GM23338 (cell line): ENCODE measurements around the gene WIPI1. TPM values are rescaled to one million over a fixed set of nuclear protein-coding genes. Genes with fewer than 3 reads are reported as not detected.

Experiments
- ATAC-seq: fragments of 200-7000 bp; cut with Tn5 transposase; 3 replicates; pipeline ENCODE4 v1.9.1; 2020
- DNase-seq: peaks from one replicate; pipeline ENCODE4 v3.0.0-alpha.2; 2015; ENCODE audit warnings: low spot score
- H2AFZ ChIP-seq: fragments of 200-600 bp; sonication (generic); 2 replicates; pipeline ENCODE4 v1.8.0; 2016; ENCODE audit warnings: antibody characterized with exemption, mild to moderate bottlenecking, moderate library complexity
- H3F3A ChIP-seq: fragments of 200-600 bp; sonication (generic); replicated peaks from 2 replicates; pipeline ENCODE4 v1.8.0; 2017; ENCODE audit warnings: antibody characterized with exemption, mixed run types, low read depth
- H3K27ac ChIP-seq: fragments of 200-600 bp; sonication (generic); 2 replicates; pipeline ENCODE4 v1.6.1; 2016; ENCODE audit warnings: low read depth
- H3K27me3 ChIP-seq: fragments of 200-600 bp; sonication (generic); 2 replicates; pipeline ENCODE4 v1.8.0; 2016; ENCODE audit warnings: mild to moderate bottlenecking, mixed run types, moderate library complexity; ENCODE audit not compliant: insufficient read depth
- H3K36me3 ChIP-seq: fragments of 200-600 bp; sonication (generic); 2 replicates; pipeline ENCODE4 v1.8.0; 2016; ENCODE audit warnings: mild to moderate bottlenecking; ENCODE audit not compliant: insufficient read depth
- H3K4me1 ChIP-seq: fragments of 200-600 bp; sonication (generic); 2 replicates; pipeline ENCODE4 v1.8.0; 2016; ENCODE audit warnings: mild to moderate bottlenecking, moderate library complexity; ENCODE audit not compliant: insufficient read depth
- H3K4me2 ChIP-seq: fragments of 200-600 bp; sonication (generic); 2 replicates; pipeline ENCODE4 v1.7.1; 2017; ENCODE audit warnings: mixed run types
- H3K4me3 ChIP-seq: fragments of 200-600 bp; sonication (generic); 2 replicates; pipeline ENCODE4 v1.6.1; 2016; ENCODE audit warnings: mixed run types
- H3K79me2 ChIP-seq: fragments of 200-600 bp; sonication (generic); replicated peaks from 2 replicates; pipeline ENCODE4 v1.8.0; 2017; ENCODE audit warnings: mild to moderate bottlenecking; ENCODE audit not compliant: insufficient read depth
- H3K9me2 ChIP-seq: fragments of 200-600 bp; sonication (generic); 2 replicates; pipeline ENCODE4 v1.8.0; 2017; ENCODE audit not compliant: insufficient read depth
- H4K20me1 ChIP-seq: fragments of 200-600 bp; sonication (generic); replicated peaks from 2 replicates; pipeline ENCODE4 v1.8.0; 2017; ENCODE audit warnings: mild to moderate bottlenecking; ENCODE audit not compliant: insufficient read depth
- H3K27ac Mint-ChIP-seq: 2 replicates; pipeline ENCODE4 v1.8.0; 2020; ENCODE audit warnings: inconsistent platforms, mild to moderate bottlenecking, moderate library complexity, mixed read lengths
- H3K27me3 Mint-ChIP-seq: 3 replicates; pipeline ENCODE4 v1.8.0; 2022; ENCODE audit warnings: low read depth, mild to moderate bottlenecking, moderate library complexity, mixed read lengths, inconsistent platforms; ENCODE audit not compliant: insufficient read depth, poor library complexity
- H3K36me3 Mint-ChIP-seq: 3 replicates; pipeline ENCODE4 v1.8.0; 2021; ENCODE audit warnings: low read depth, mild to moderate bottlenecking, inconsistent platforms, moderate library complexity, mixed read lengths
- H3K4me1 Mint-ChIP-seq: 3 replicates; pipeline ENCODE4 v1.8.0; 2020; ENCODE audit warnings: mild to moderate bottlenecking, inconsistent platforms, mixed read lengths
- H3K4me3 Mint-ChIP-seq: 3 replicates; pipeline ENCODE4 v1.8.0; 2021; ENCODE audit warnings: moderate library complexity, mild to moderate bottlenecking, inconsistent platforms, mixed read lengths
- H3K9me3 Mint-ChIP-seq: 3 replicates; pipeline ENCODE4 v1.8.0; 2020; ENCODE audit warnings: moderate library complexity, mild to moderate bottlenecking, inconsistent platforms, mixed read lengths
- CREB1 ChIP-seq: fragments of 250-450 bp; sonication (Bioruptor Pico); IDR thresholded peaks from 2 replicates; pipeline ENCODE4 v1.5.0; 2020; ENCODE audit warnings: low read depth, mild to moderate bottlenecking, moderate library complexity
- EZH2phosphoT487 ChIP-seq: fragments of 200-600 bp; sonication (generic); IDR thresholded peaks from one replicate; pipeline ENCODE4 v1.8.1; 2018; ENCODE audit warnings: antibody characterized with exemption; ENCODE audit not compliant: unreplicated experiment
- JUNB ChIP-seq: IDR thresholded peaks from one replicate; pipeline ENCODE4 v1.6.1; 2016; ENCODE audit warnings: antibody characterized with exemption; ENCODE audit not compliant: unreplicated experiment
- NANOG ChIP-seq: IDR thresholded peaks from 2 replicates; pipeline ENCODE4 v1.6.1; 2016; ENCODE audit warnings: antibody characterized with exemption, borderline replicate concordance
- POLR2AphosphoS5 ChIP-seq: IDR thresholded peaks from 2 replicates; pipeline ENCODE4 v1.6.1; 2016; ENCODE audit warnings: antibody characterized with exemption, low read depth
- STAT1 ChIP-seq: IDR thresholded peaks from one replicate; pipeline ENCODE4 v1.6.1; 2016; ENCODE audit warnings: antibody characterized with exemption; ENCODE audit not compliant: unreplicated experiment
- ZNF114 ChIP-seq: fragments of 250-450 bp; sonication (Bioruptor Pico); IDR thresholded peaks from 2 replicates; pipeline ENCODE4 v1.5.0; 2020; ENCODE audit warnings: mild to moderate bottlenecking, moderate library complexity
- polyA plus RNA-seq: library from polyadenylated mRNA; unstranded; fragments of >200 nt; fragmentation: Nextera tagmentation; extraction: Ambion mirVana; gene quantifications from 2 replicates; pipeline ENCODE4 v1.2.1, GENCODE V29; 2016
- total RNA-seq: library from RNA; depleted of rRNA; stranded (reverse); fragments of >200 nt; shearing (Covaris generic); gene quantifications from 2 replicates; pipeline ENCODE4 v1.2.3, GENCODE V29; 2014
- TF ChIP-seq, protein P1 (sequence below): IDR thresholded peaks from 2 replicates; pipeline ENCODE4 v1.6.1; 2016; ENCODE audit warnings: antibody characterized with exemption

Gene WIPI1
- total and polyA plus RNA-seq, 2 experiments from 2014 or later: 24.1 to 29.3 TPM

DNA sequence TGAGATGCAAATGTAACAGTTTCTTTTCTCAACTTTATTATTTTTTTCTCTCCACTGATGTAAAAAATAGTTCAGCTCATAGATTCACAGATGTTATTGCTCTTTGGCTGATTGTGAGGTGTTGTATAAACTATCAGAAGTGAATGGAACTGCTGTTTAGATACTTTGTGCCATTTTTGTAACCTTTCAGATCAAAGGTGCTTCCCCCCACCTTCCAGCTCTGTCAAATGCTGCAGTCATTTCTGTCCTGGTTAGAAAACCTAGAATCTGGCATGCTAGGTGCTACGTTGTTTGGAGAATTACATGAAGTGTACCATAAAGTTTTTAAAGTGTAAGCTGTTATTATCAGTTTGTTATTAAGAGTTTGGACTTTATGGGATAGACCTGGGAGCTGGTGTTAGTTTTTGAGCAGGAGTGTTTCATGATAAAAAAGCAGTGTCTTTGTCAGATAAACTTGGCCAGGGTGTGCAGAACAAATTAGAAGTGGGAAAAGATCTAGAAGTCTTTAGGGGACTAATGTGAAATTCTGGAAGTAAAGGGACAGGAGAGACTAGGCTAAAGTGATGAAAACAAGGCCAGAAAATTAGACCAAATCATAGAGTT is 1.8 kb upstream of the WIPI1 start (continued):
- TF ChIP-seq, protein P1, sequence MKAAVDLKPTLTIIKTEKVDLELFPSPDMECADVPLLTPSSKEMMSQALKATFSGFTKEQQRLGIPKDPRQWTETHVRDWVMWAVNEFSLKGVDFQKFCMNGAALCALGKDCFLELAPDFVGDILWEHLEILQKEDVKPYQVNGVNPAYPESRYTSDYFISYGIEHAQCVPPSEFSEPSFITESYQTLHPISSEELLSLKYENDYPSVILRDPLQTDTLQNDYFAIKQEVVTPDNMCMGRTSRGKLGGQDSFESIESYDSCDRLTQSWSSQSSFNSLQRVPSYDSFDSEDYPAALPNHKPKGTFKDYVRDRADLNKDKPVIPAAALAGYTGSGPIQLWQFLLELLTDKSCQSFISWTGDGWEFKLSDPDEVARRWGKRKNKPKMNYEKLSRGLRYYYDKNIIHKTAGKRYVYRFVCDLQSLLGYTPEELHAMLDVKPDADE: no peak

DNA sequence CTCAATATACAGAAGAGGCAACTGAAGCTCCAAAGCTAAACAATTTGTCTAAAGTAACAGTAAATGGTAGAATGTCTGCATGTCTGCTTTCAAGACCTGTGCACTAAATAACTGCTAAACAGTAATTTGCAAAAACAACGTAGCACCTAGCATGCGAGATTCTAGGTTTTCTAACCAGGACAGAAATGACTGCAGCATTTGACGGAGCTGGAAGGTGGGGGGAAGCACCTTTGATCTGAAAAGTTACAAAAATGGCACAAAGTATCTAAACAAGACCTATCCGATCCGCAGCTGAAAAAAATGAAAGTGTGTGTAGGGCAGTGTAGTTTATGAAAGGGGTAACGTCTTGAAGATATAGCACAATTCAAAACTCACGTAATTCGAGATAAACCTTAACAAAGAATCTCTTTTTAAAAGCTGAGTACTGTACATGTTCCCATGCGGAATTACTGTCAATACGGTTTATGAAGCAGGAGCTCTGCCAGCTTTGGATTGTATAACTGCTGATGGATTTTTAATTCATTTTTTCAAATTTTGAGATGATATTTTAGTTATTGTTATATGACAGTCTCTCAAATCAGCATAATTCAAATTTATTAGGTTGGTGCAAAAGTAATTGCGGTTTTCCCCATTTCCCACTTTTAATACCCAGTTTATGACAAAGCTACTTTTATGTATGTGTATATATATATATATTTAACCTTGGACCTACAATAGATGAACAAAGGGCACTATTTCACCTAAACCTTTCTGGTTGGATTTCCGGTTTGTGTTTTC is 1.2 kb upstream of the WIPI1 start:
- no peaks in the 10 kb centered on the region for H3K36me3 ChIP-seq
- peaks cover 10% of the 10 kb centered on the region for H3K27me3 Mint-ChIP-seq
- H3K27ac Mint-ChIP-seq: no peak overlapping the region; the same call in 1 of the 2 replicates
- H3K4me3 ChIP-seq: peak overlapping the region; percentile 69
- H3K36me3 Mint-ChIP-seq: no peaks in the 10 kb centered on the region
- DNase-seq: no peak
- TF ChIP-seq ZNF114 (CRISPR knock-in tag): no peak
- no peak for TF ChIP-seq NANOG
- H2AFZ ChIP-seq: peak overlapping the region; percentile 86
- H3K27me3 ChIP-seq: peaks cover 7% of the 10 kb centered on the region; the same call in 1 of the 2 replicates
- no peaks in the 10 kb centered on the region for H3K79me2 ChIP-seq
- H3K4me2 ChIP-seq: peak overlapping the region; percentile 88
- no peak for ATAC-seq
- H3K9me3 Mint-ChIP-seq: no peaks in the 10 kb centered on the region; the same call in 2 of the 3 replicates
- H3K4me3 Mint-ChIP-seq: peak overlapping the region; percentile 79
- no peaks in the 10 kb centered on the region for H4K20me1 ChIP-seq
- H3K27ac ChIP-seq: no peak overlapping the region
- H3K4me1 Mint-ChIP-seq: peaks cover 62% of the 10 kb centered on the region
- H3K9me2 ChIP-seq: no peaks in the 10 kb centered on the region
- H3K4me1 ChIP-seq: peaks cover 54% of the 10 kb centered on the region
- peaks cover 4% of the 10 kb centered on the region; the same call in 1 of the 2 replicates for H3F3A ChIP-seq

DNA sequence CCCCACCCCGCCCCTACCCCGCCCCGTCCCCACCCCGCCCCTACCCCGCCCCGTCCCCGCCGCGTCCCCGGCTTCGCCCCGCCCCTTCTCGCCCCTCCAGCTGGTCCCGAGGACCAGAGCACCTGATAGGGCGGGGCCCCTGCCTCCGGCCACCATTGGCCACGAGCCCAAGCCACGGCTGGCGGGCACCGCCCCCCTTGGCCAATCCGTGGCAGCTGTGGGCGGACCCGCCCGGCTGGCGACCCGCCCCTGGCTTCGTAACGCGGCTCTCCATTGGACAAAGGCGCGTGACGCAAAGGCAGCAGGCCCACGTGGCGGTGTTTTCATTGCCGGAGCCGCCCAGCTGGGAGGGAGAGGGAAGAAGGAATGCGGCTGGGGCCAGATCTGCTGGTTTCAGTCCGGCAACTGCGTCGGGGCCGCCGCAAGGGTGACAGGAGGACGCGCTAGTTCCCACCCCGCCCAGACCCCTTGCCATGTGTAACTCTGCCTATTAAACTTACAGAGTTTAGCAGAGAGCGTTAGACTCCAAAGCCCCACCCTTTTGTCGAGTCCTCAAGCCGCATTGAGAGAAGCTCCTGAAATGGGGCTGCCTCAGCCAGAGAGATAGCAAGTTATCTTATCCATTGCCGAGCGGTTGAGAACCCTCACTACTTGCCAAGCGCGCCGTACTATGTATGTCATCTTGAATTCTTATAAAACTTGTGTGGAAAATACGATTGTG is 403 bp upstream of the WIPI1 start:
- TF ChIP-seq, protein P1: no peak
- TF ChIP-seq STAT1 (no peak), POLR2AphosphoS5 (0 out of 2 replicates have a peak, but pooled peaks have one; percentile 31), NANOG (no peak), JUNB (no peak), EZH2phosphoT487 (no peak), CREB1 (CRISPR knock-in tag) (peak; percentile 88)
- H3K27ac Mint-ChIP-seq: peak overlapping the region; percentile 72; the same call in 1 of the 2 replicates
- no peaks in the 10 kb centered on the region for H3K36me3 ChIP-seq
- DNase-seq (peak; percentile 99), ATAC-seq (peak; percentile 84)
- no peaks in the 10 kb centered on the region; the same call in 2 of the 3 replicates for H3K9me3 Mint-ChIP-seq
- peak overlapping the region; percentile 79 for H3K4me3 Mint-ChIP-seq
- no peak overlapping the region for H3K27ac ChIP-seq
- peak overlapping the region; percentile 69 for H3K4me3 ChIP-seq
- H2AFZ ChIP-seq: peak overlapping the region; percentile 86
- H4K20me1 ChIP-seq: no peaks in the 10 kb centered on the region
- no peaks in the 10 kb centered on the region for H3K9me2 ChIP-seq
- H3K79me2 ChIP-seq: no peaks in the 10 kb centered on the region
- H3K36me3 Mint-ChIP-seq: no peaks in the 10 kb centered on the region
- H3K4me1 Mint-ChIP-seq: peaks cover 58% of the 10 kb centered on the region
- H3K4me2 ChIP-seq: peak overlapping the region; percentile 88
- H3K4me1 ChIP-seq: peaks cover 53% of the 10 kb centered on the region
- H3K27me3 Mint-ChIP-seq: peaks cover 8% of the 10 kb centered on the region
- peaks cover 7% of the 10 kb centered on the region; the same call in 1 of the 2 replicates for H3K27me3 ChIP-seq
- H3F3A ChIP-seq: peaks cover 4% of the 10 kb centered on the region; the same call in 1 of the 2 replicates
